HCT116 (cell line): ENCODE data around the gene TLE5. TPM values are rescaled to one million over a fixed set of nuclear protein-coding genes. Genes with fewer than 3 reads are reported as not detected.

Experiments used
- ATAC-seq: fragments of 200-7000 bp; cut with Tn5 transposase; 2 replicates; pipeline ENCODE4 v1.9.1; 2020; ENCODE audit warnings: mild to moderate bottlenecking, moderate library complexity
- BruUV-seq: library from RNA; stranded (reverse); fragments of 400-500 nt; replicated peaks from 2 replicates; lab custom pipeline; 2021; lab: Mats Ljungman, UMichigan
- CTCF ChIA-PET: fragments of 300-600 bp; sonication (Branson Sonifier 250); formaldehyde crosslinking; loops from one replicate; lab custom pipeline; 2021; ENCODE audit warnings: antibody characterized with exemption; lab: Charles Lee
- POLR2A ChIA-PET: fragments of 300-600, 350-600 bp; sonication (Branson Sonifier 250); formaldehyde crosslinking; loops from one replicate; lab custom pipeline; 2021; ENCODE audit warnings: antibody characterized with exemption; lab: Charles Lee
- RAD21 ChIA-PET, 2 experiments: fragments of 300-600 bp; sonication (Branson Sonifier 250); formaldehyde crosslinking; loops; one replicate each; lab custom pipeline; 2023; ENCODE audit warnings: low total read pairs in 2 of 2; ENCODE audit not compliant: uncharacterized antibody in 2 of 2, unreplicated experiment in 2 of 2, low non-redundant PET in 1 of 2; lab: Charles Lee
- DNase-seq: peaks from one replicate; pipeline ENCODE4 v3.0.0-alpha.2; 2010; ENCODE audit warnings: low read depth, low spot score
- H2AFZ ChIP-seq: fragments of 200-600 bp; shearing (Covaris generic), sonication (generic); 2 replicates; pipeline ENCODE4 v1.6.1; 2017; ENCODE audit warnings: low read depth, mixed run types, mixed read lengths, antibody characterized with exemption, low read length; ENCODE audit not compliant: poor library complexity, severe bottlenecking
- H3K27ac ChIP-seq: 2 replicates; pipeline ENCODE4 v1.5.1; 2012; ENCODE audit warnings: low read depth, low read length
- H3K27me3 ChIP-seq: fragments of 200-600 bp; sonication (generic); 2 replicates; pipeline ENCODE4 v1.6.1; 2016; ENCODE audit warnings: mixed run types, low read length, mixed read lengths; ENCODE audit not compliant: insufficient read depth
- H3K36me3 ChIP-seq, 2 experiments: fragments of 200-500 bp in 1 of 2; fragments of 200-600 bp in 1 of 2; sonication (Bioruptor generic) in 1 of 2; sonication (generic) in 1 of 2; 2 replicates each; pipeline versions ENCODE4 v1.5.1 to v1.6.1; 2014 to 2016; ENCODE audit warnings: low read length in 2 of 2, inconsistent platforms in 1 of 2, mixed read lengths in 1 of 2, mixed run types in 1 of 2; ENCODE audit not compliant: insufficient read depth in 2 of 2, control insufficient read depth in 1 of 2
- H3K4me1 ChIP-seq, 2 experiments: fragments of 200-600 bp in 1 of 2; sonication (generic) in 1 of 2; 2 replicates each; pipeline versions ENCODE4 v1.5.1 to v1.6.1; 2012 to 2017; ENCODE audit warnings: low read length in 2 of 2, inconsistent platforms in 1 of 2, mild to moderate bottlenecking in 1 of 2, mixed read lengths in 1 of 2, mixed run types in 1 of 2, moderate library complexity in 1 of 2; ENCODE audit not compliant: insufficient read depth in 2 of 2, control insufficient read depth in 1 of 2
- H3K4me2 ChIP-seq: fragments of 200-600 bp; sonication (generic); 2 replicates; pipeline ENCODE4 v1.6.1; 2017; ENCODE audit warnings: mixed run types, low read length, mixed read lengths
- H3K4me3 ChIP-seq, 2 experiments: fragments of 200-600 bp in 1 of 2; sonication (generic) in 1 of 2; replicated peaks in 1 of 2; 2 replicates each; pipeline ENCODE4 v1.5.1; 2011 to 2016; ENCODE audit warnings: low read length in 2 of 2, control low read depth in 1 of 2, low read depth in 1 of 2, mild to moderate bottlenecking in 1 of 2, mixed read lengths in 1 of 2, mixed run types in 1 of 2
- H3K79me2 ChIP-seq: fragments of 200-600 bp; sonication (generic); 2 replicates; pipeline ENCODE4 v1.6.1; 2017; ENCODE audit warnings: mild to moderate bottlenecking, mixed run types, low read length, moderate library complexity, mixed read lengths; ENCODE audit not compliant: insufficient read depth
- H3K9ac ChIP-seq: fragments of 200-600 bp; sonication (generic); 2 replicates; pipeline ENCODE4 v1.6.1; 2016; ENCODE audit warnings: low read length, mixed read lengths
- H3K9me2 ChIP-seq: fragments of 200-600 bp; sonication (generic), shearing (Covaris generic); 2 replicates; pipeline ENCODE4 v1.6.1; 2017; ENCODE audit warnings: mixed run types, mild to moderate bottlenecking, moderate library complexity; ENCODE audit not compliant: insufficient read depth
- H3K9me3 ChIP-seq, 2 experiments: fragments of 200-500 bp in 1 of 2; fragments of 200-600 bp in 1 of 2; sonication (Bioruptor generic) in 1 of 2; sonication (generic) in 1 of 2; 2 replicates each; pipeline ENCODE4 v1.6.1; 2014 to 2017; ENCODE audit warnings: low read length in 2 of 2, mixed read lengths in 2 of 2, inconsistent platforms in 1 of 2, low read depth in 1 of 2, mild to moderate bottlenecking in 1 of 2, mixed run types in 1 of 2, moderate library complexity in 1 of 2; ENCODE audit not compliant: control insufficient read depth in 1 of 2, insufficient read depth in 1 of 2
- H4K20me1 ChIP-seq: fragments of 200-600 bp; sonication (generic), shearing (Covaris generic); 2 replicates; pipeline ENCODE4 v1.6.1; 2017; ENCODE audit warnings: mixed run types, mild to moderate bottlenecking, moderate library complexity; ENCODE audit not compliant: insufficient read depth
- ATF3 ChIP-seq: IDR thresholded peaks from 2 replicates; pipeline ENCODE4 v1.6.1; 2012
- CBX3 ChIP-seq: IDR thresholded peaks from 2 replicates; pipeline ENCODE4 v1.6.1; 2012; ENCODE audit warnings: low read depth
- CEBPB ChIP-seq: IDR thresholded peaks from 2 replicates; pipeline ENCODE4 v1.6.1; 2012; ENCODE audit warnings: low read depth
- EGR1 ChIP-seq: IDR thresholded peaks from 2 replicates; pipeline ENCODE4 v1.6.1; 2012; ENCODE audit warnings: low read depth
- ELF1 ChIP-seq: IDR thresholded peaks from 2 replicates; pipeline ENCODE4 v1.6.1; 2012; ENCODE audit warnings: low read depth, borderline replicate concordance
- EZH2 ChIP-seq: fragments of 200-600 bp; sonication (generic); IDR thresholded peaks from 2 replicates; pipeline ENCODE4 v1.6.1; 2017; ENCODE audit warnings: antibody characterized with exemption, mixed run types
- EZH2phosphoT487 ChIP-seq: fragments of 200-600 bp; IDR thresholded peaks from 2 replicates; pipeline ENCODE4 v1.6.1; 2018; ENCODE audit warnings: antibody characterized with exemption, borderline replicate concordance
- FOSL1 ChIP-seq: IDR thresholded peaks from 2 replicates; pipeline ENCODE4 v1.6.1; 2012; ENCODE audit warnings: low read depth
- JUND ChIP-seq: IDR thresholded peaks from 2 replicates; pipeline ENCODE4 v1.6.1; 2012
- MAX ChIP-seq: IDR thresholded peaks from 2 replicates; pipeline ENCODE4 v1.6.1; 2012
- POLR2A ChIP-seq: IDR thresholded peaks from 2 replicates; pipeline ENCODE4 v1.7.0; 2011; ENCODE audit warnings: borderline replicate concordance; ENCODE audit not compliant: insufficient read depth, insufficient read length; ENCODE audit errors: extremely low read depth
- POLR2AphosphoS5 ChIP-seq: IDR thresholded peaks from 2 replicates; pipeline ENCODE4 v1.6.1; 2011; ENCODE audit warnings: mild to moderate bottlenecking, low read depth, low read length, moderate library complexity
- REST ChIP-seq: IDR thresholded peaks from 2 replicates; pipeline ENCODE4 v1.6.1; 2012; ENCODE audit warnings: low read depth
- SIN3A ChIP-seq: IDR thresholded peaks from 2 replicates; pipeline ENCODE4 v1.6.1; 2012; ENCODE audit warnings: low read depth
- SP1 ChIP-seq: IDR thresholded peaks from 2 replicates; pipeline ENCODE4 v1.6.1; 2012; ENCODE audit warnings: low read depth
- SRF ChIP-seq: IDR thresholded peaks from 2 replicates; pipeline ENCODE4 v1.6.1; 2012; ENCODE audit warnings: low read depth
- YY1 ChIP-seq: IDR thresholded peaks from 2 replicates; pipeline ENCODE4 v1.6.1; 2011; ENCODE audit warnings: low read length, low read depth, moderate library complexity, mild to moderate bottlenecking; ENCODE audit not compliant: insufficient replicate concordance; ENCODE audit errors: extremely low read depth
- ZNF274 ChIP-seq: fragments of 200-500 bp; sonication (Bioruptor generic); IDR thresholded peaks from 2 replicates; pipeline ENCODE4 v1.6.1; 2014; ENCODE audit warnings: mild to moderate bottlenecking, low read depth, low read length, inconsistent platforms
- intact Hi-C: fragments of 100-400 bp; cut with micrococcal nuclease; formaldehyde crosslinking; loops from 2 replicates; pipeline ENCODE4 v1.10.0; 2022
- total RNA-seq: library from RNA; stranded (reverse); gene quantifications from one replicate; pipeline ENCODE4 v1.2.1, GENCODE V29; 2021; ENCODE audit not compliant: unreplicated experiment

The TLE5 gene
- total RNA-seq, 1 experiment from 2014 or later = 263 TPM

- Histone ChIP-seq H3K4me3 (no peak overlapping the region), H2AFZ (no peak overlapping the region), H3K27ac (no peak overlapping the region)
- DNase-seq = no peak
- no TSS peak for BruUV-seq
- TF ChIP-seq JUND (no peak), CBX3 (no peak), POLR2A (no peak), MAX (no peak), EGR1 (no peak), SIN3A (no peak), YY1 (no peak), CEBPB (no peak), FOSL1 (no peak), EZH2 (no peak), ATF3 (no peak)
- TF ChIP-seq, all 23 proteins: peak for 0
- H3K4me1 ChIP-seq = peaks cover 25 to 51% of the 10 kb centered on the region in 2 experiments
- H3K9ac ChIP-seq = no peak overlapping the region
- H3K9me3 ChIP-seq = no peaks in the 10 kb centered on the region
- RAD21 ChIA-PET = no interaction called here
- no peaks in the 10 kb centered on the region for H4K20me1 ChIP-seq
- POLR2A ChIA-PET = interaction anchor here (1.2 kb wide), 1 partner anchor 14 kb away, joined by 4 read pairs; no protein-coding TSS in a partner anchor
- no peak overlapping the region for H3K4me2 ChIP-seq
- peaks cover 15% of the 10 kb centered on the region; the same call in 1 of the 2 replicates for H3K79me2 ChIP-seq
- ATAC-seq = no peak
- H3K27me3 ChIP-seq = no peaks in the 10 kb centered on the region
- H3K9me2 ChIP-seq = no peaks in the 10 kb centered on the region
- peaks cover 8 to 15% of the 10 kb centered on the region in 2 experiments; a peak in 3 of 4 replicates for H3K36me3 ChIP-seq
- intact Hi-C loops = no loop called here
- CTCF ChIA-PET = interaction anchor here (1.4 kb wide), 1 partner anchor 55 kb away, joined by 3 read pairs; no protein-coding TSS in a partner anchor
These were observed 8.5 kb downstream of the TLE5 start for GRCh38 chr19:3053780-3054179.

GRCh38 chr19:3053218-3053621 lies 9.1 kb downstream of the TLE5 start:
- Histone ChIP-seq H3K36me3 (peaks cover 6 to 15% of the 10 kb centered on the region in 2 experiments; a peak in 2 of 4 replicates), H3K9me2 (no peaks in the 10 kb centered on the region), H3K4me2 (no peak overlapping the region), H2AFZ (no peak overlapping the region), H4K20me1 (no peaks in the 10 kb centered on the region), H3K9ac (no peak overlapping the region), H3K4me3 (no peak overlapping the region), H3K27me3 (no peaks in the 10 kb centered on the region), H3K9me3 (no peaks in the 10 kb centered on the region), H3K79me2 (peaks cover 9% of the 10 kb centered on the region; the same call in 1 of the 2 replicates), H3K4me1 (peaks cover 27 to 53% of the 10 kb centered on the region in 2 experiments), H3K27ac (no peak overlapping the region)
- POLR2A ChIA-PET = interaction anchor here (1.2 to 1.5 kb wide), 3 partner anchors 9 to 17 kb away, joined by 4 to 5 read pairs (median 4); no protein-coding TSS in a partner anchor
- no peak for TF ChIP-seq REST
- no peak for TF ChIP-seq CBX3
- no peak for TF ChIP-seq ZNF274
- no peak for TF ChIP-seq EGR1
- no peak for TF ChIP-seq ATF3
- TF ChIP-seq SRF = no peak
- no peak for TF ChIP-seq POLR2A
- no peak for TF ChIP-seq FOSL1
- TF ChIP-seq EZH2phosphoT487 = no peak
- no peak for TF ChIP-seq POLR2AphosphoS5
- no peak for TF ChIP-seq ELF1
- no peak for TF ChIP-seq SP1
- CTCF ChIA-PET = interaction anchor here (1.4 kb wide), 2 partner anchors 17 to 55 kb away, joined by 3 to 5 read pairs; no protein-coding TSS in a partner anchor
- intact Hi-C loops = no loop called here
- TSS peak; percentile 69 for BruUV-seq
- no peak for DNase-seq
- no peak for ATAC-seq
- RAD21 ChIA-PET = no interaction called here
